ENCODE measurements around the gene ATG4C. TPM values are rescaled to one million over a fixed set of nuclear protein-coding genes. Genes with fewer than 3 reads are reported as not detected.
"Not testable (repeated sequence)": the region's sequence is repeated elsewhere in the genome, so short reads cannot be mapped to it uniquely, and the experiment has no call there.

ATG4C gene
- total and polyA plus RNA-seq, 2 of the 4 experiments (the other 2 are of a cell fraction): 4.7 to 7.2 TPM

- H3K27me3 ChIP-seq (ENCODE audit: control insufficient read depth, insufficient read depth, low read length); H2AK5ac ChIP-seq (ENCODE audit: low read depth, low read length); H3K18ac ChIP-seq (ENCODE audit: low read depth, low read length); H3K79me1 ChIP-seq (ENCODE audit: low read depth in 1 of 2, low read length in 2 of 2); H3K36me3 ChIP-seq (ENCODE audit: control insufficient read depth, insufficient read depth, low read length); H3K14ac ChIP-seq (replicated peaks; ENCODE audit: low read depth, low read length); DNase-seq; H3K4me1 ChIP-seq (ENCODE audit: control insufficient read depth, insufficient read depth, low read length); H3K56ac ChIP-seq (ENCODE audit: extremely low read depth, insufficient read depth, low read length); H3K4ac ChIP-seq (ENCODE audit: low read depth, low read length); in situ Hi-C loops (cut with MboI; ENCODE audit: low sequenced_read_pairs); H4K5ac ChIP-seq (ENCODE audit: low read depth, low read length); H4K20me1 ChIP-seq (ENCODE audit: insufficient read depth, low read length); H2BK120ac ChIP-seq (ENCODE audit: low read depth, low read length); H3K27ac ChIP-seq (ENCODE audit: insufficient read depth, low read length); H3K9me1 ChIP-seq (ENCODE audit: insufficient read depth, low read length); H3K23ac ChIP-seq (ENCODE audit: low read depth, low read length); intact Hi-C loops (cut with micrococcal nuclease); H2AFZ ChIP-seq (replicated peaks; ENCODE audit: low read length, poor library complexity); H3K9ac ChIP-seq (ENCODE audit: low read depth, low read length); POLR2A ChIA-PET (ENCODE audit: unreplicated experiment); ATAC-seq (ENCODE audit: low read depth); H2BK20ac ChIP-seq (ENCODE audit: low read depth, low read length); H2AK9ac ChIP-seq (replicated peaks; ENCODE audit: low read depth, low read length, poor library complexity); BruUV-seq (replicated peaks); H4K8ac ChIP-seq (ENCODE audit: low read depth in 2 of 2, low read length in 2 of 2); H3K9me3 ChIP-seq (ENCODE audit: control insufficient read depth, insufficient read depth, low read length); H2BK15ac ChIP-seq (ENCODE audit: low read depth, low read length); H2BK5ac ChIP-seq (ENCODE audit: low read depth, low read length, poor library complexity, severe bottlenecking); H3K4me2 ChIP-seq (ENCODE audit: low read depth, low read length); H4K91ac ChIP-seq (ENCODE audit: insufficient read depth, low read depth, low read length); dilution Hi-C loops (cut with HindIII; ENCODE audit: low sequenced_read_pairs, unreplicated experiment); H3K4me3 ChIP-seq (ENCODE audit: insufficient read depth, low read depth, low read length): not testable (repeated sequence)
- WGBS, 2 experiments (ENCODE audit: extremely low coverage in 2 of 2, insufficient read length in 1 of 2): no CpG with 5 or more reads among the region's 5 CpGs
- CTCF ChIA-PET: interaction anchor here (0.6 kb wide), 1 partner anchor 256 kb away, joined by 3 read pairs; no protein-coding TSS in a partner anchor
Observed at GRCh38 chr1:62759232-62759875, 24.6 kb upstream of the ATG4C start.

GRCh38 chr1:62760021-62760782 is 23.7 kb upstream of the ATG4C start:
- CTCF ChIA-PET: interaction anchor here (0.6 kb wide), 1 partner anchor 257 kb away, joined by 3 read pairs; no protein-coding TSS in a partner anchor
- H2BK120ac ChIP-seq (ENCODE audit: low read depth, low read length): not testable (repeated sequence)

More at GRCh38 chr1:62760021-62760782, 23.7 kb upstream of the ATG4C start:
- H3K23ac ChIP-seq (ENCODE audit: low read depth, low read length); H3K4me1 ChIP-seq (ENCODE audit: control insufficient read depth, insufficient read depth, low read length); ATAC-seq (ENCODE audit: low read depth); in situ Hi-C loops (cut with MboI; ENCODE audit: low sequenced_read_pairs); H3K4ac ChIP-seq (ENCODE audit: low read depth, low read length); H2AK5ac ChIP-seq (ENCODE audit: low read depth, low read length); H3K56ac ChIP-seq (ENCODE audit: extremely low read depth, insufficient read depth, low read length); H3K9me3 ChIP-seq (ENCODE audit: control insufficient read depth, insufficient read depth, low read length); H3K9ac ChIP-seq (ENCODE audit: low read depth, low read length); H4K5ac ChIP-seq (ENCODE audit: low read depth, low read length); H2AFZ ChIP-seq (replicated peaks; ENCODE audit: low read length, poor library complexity); intact Hi-C loops (cut with micrococcal nuclease); H3K36me3 ChIP-seq (ENCODE audit: control insufficient read depth, insufficient read depth, low read length); H3K14ac ChIP-seq (replicated peaks; ENCODE audit: low read depth, low read length); H2BK20ac ChIP-seq (ENCODE audit: low read depth, low read length); DNase-seq; H4K91ac ChIP-seq (ENCODE audit: insufficient read depth, low read depth, low read length); H3K4me2 ChIP-seq (ENCODE audit: low read depth, low read length); dilution Hi-C loops (cut with HindIII; ENCODE audit: low sequenced_read_pairs, unreplicated experiment); H3K27ac ChIP-seq (ENCODE audit: insufficient read depth, low read length); POLR2A ChIA-PET (ENCODE audit: unreplicated experiment); H3K18ac ChIP-seq (ENCODE audit: low read depth, low read length); H3K4me3 ChIP-seq (ENCODE audit: insufficient read depth, low read depth, low read length); H4K20me1 ChIP-seq (ENCODE audit: insufficient read depth, low read length); H2BK15ac ChIP-seq (ENCODE audit: low read depth, low read length); H3K27me3 ChIP-seq (ENCODE audit: control insufficient read depth, insufficient read depth, low read length); H2BK5ac ChIP-seq (ENCODE audit: low read depth, low read length, poor library complexity, severe bottlenecking); H4K8ac ChIP-seq (ENCODE audit: low read depth in 2 of 2, low read length in 2 of 2); H2AK9ac ChIP-seq (replicated peaks; ENCODE audit: low read depth, low read length, poor library complexity); H3K79me1 ChIP-seq (ENCODE audit: low read depth in 1 of 2, low read length in 2 of 2); BruUV-seq (replicated peaks); H3K9me1 ChIP-seq (ENCODE audit: insufficient read depth, low read length): not testable (repeated sequence)
- WGBS, 2 experiments (ENCODE audit: extremely low coverage in 2 of 2, insufficient read length in 1 of 2): no CpG with 5 or more reads among the region's 6 CpGs

All from IMR-90 (cell line).